Measurements from ENCODE around the gene WDR87. TPM values are rescaled to one million over a fixed set of nuclear protein-coding genes. Genes with fewer than 3 reads are reported as not detected.

Gene WDR87
- total and polyA plus RNA-seq, 2 donors (not counting 3 experiments of a cell fraction or from before 2014, with no cell fraction given), result not detected

DNA sequence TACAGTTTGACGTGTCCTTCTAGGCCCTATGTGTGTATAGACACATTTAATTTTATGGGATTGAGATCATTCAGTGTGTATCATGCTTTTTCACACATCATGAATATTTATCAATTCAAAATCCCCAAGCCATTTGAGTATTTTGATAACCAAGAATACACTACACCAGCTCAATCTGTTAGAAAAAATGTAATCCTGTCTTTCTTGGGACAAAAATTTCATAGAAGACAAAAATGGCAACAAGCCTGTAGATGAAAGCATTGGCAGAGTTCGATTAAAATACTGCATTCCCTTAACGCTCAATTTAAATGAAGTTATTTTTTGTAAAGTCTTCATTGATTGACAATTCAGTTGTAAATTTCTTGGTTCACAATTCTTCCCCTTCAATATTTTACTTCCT lies 41.9 kb downstream of the WDR87 start:
- no peak for TF ChIP-seq JUN (IDR thresholded peaks at IDR 0.05; ENCODE audit: borderline replicate concordance, insufficient read depth, insufficient read length, low read depth)
- TF ChIP-seq, protein P1, sequence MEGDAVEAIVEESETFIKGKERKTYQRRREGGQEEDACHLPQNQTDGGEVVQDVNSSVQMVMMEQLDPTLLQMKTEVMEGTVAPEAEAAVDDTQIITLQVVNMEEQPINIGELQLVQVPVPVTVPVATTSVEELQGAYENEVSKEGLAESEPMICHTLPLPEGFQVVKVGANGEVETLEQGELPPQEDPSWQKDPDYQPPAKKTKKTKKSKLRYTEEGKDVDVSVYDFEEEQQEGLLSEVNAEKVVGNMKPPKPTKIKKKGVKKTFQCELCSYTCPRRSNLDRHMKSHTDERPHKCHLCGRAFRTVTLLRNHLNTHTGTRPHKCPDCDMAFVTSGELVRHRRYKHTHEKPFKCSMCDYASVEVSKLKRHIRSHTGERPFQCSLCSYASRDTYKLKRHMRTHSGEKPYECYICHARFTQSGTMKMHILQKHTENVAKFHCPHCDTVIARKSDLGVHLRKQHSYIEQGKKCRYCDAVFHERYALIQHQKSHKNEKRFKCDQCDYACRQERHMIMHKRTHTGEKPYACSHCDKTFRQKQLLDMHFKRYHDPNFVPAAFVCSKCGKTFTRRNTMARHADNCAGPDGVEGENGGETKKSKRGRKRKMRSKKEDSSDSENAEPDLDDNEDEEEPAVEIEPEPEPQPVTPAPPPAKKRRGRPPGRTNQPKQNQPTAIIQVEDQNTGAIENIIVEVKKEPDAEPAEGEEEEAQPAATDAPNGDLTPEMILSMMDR (IDR thresholded peaks at IDR 0.05; ENCODE audit: extremely low read depth in 1 of 2, insufficient read depth in 1 of 2, low read depth in 1 of 2, low read length in 2 of 2), result no peak
- no peak for TF ChIP-seq FOS (IDR thresholded peaks at IDR 0.05; ENCODE audit: borderline replicate concordance, insufficient read depth, low read length)
- ChIA-PET POLR2A (no interaction called here), CTCF (no interaction called here)
- H3K79me2 ChIP-seq (ENCODE audit: control insufficient read depth, insufficient read depth, low read length), result no peaks in the 10 kb centered on the region
- no peak overlapping the region for H3K4me2 ChIP-seq (ENCODE audit: insufficient read depth, low read length)
- BruUV-seq (replicated peaks), result no TSS peak
- no peak overlapping the region for H2AFZ ChIP-seq (ENCODE audit: low read depth, low read length)
- intact Hi-C loops (cut with micrococcal nuclease) (no loop called here), dilution Hi-C loops (cut with MboI; ENCODE audit: extremely low pct_ligation_motif_present, low sequenced_read_pairs) (no loop called here)
- H3K4me3 ChIP-seq (replicated peaks in 1 of 3; ENCODE audit: insufficient read depth in 1 of 3, low read depth in 1 of 3, low read length in 3 of 3), result no peak overlapping the region
- H3K9ac ChIP-seq (replicated peaks; ENCODE audit: extremely low read depth, insufficient read depth, low read length), result no peak overlapping the region
- no peaks in the 10 kb centered on the region for H3K4me1 ChIP-seq (ENCODE audit: control insufficient read depth, extremely low read depth, insufficient read depth, low read length)
- DNase-seq (ENCODE audit: low read depth, low spot score) (no peak), FAIRE-seq (no peak)
- H4K20me1 ChIP-seq (replicated peaks; ENCODE audit: control insufficient read depth, extremely low read depth, insufficient read depth, low read length), result no peaks in the 10 kb centered on the region
- no peaks in the 10 kb centered on the region for H3K36me3 ChIP-seq (ENCODE audit: control insufficient read depth in 2 of 2, extremely low read depth in 1 of 2, insufficient read depth in 2 of 2, low read length in 2 of 2)
- no peaks in the 10 kb centered on the region for H3K9me3 ChIP-seq (replicated peaks; ENCODE audit: control insufficient read depth, insufficient read depth, low read length)
- H3K9me1 ChIP-seq (replicated peaks; ENCODE audit: control insufficient read depth, extremely low read depth, insufficient read depth, low read length), result no peaks in the 10 kb centered on the region
- H3K27me3 ChIP-seq (ENCODE audit: control insufficient read depth in 2 of 2, insufficient read depth in 2 of 2, low read length in 2 of 2), result no peaks in the 10 kb centered on the region
- H3K27ac ChIP-seq (ENCODE audit: insufficient read depth, low read depth, low read length), result no peak overlapping the region

DNA sequence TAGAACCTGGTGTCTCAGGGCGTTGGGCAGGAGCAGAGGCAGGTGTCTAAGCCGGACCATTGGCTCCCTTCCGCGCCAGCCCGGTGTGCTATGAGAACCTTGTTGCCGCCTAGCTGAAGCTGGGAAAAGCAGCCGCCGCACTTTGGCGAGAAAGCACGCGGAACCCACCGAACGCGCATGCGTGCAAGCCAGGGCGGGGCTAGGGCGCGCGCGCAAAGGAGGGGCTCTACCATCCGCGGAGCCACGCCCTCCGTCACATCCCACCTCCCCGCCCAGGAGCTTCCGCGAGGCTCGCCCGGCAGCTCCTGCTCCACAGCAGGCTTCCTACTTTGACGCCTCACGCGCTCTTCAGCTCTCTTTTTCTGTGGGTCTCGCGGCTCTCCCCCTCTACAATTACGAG lies 51.3 kb downstream of the WDR87 start:
- Histone ChIP-seq H3K9ac (replicated peaks; ENCODE audit: extremely low read depth, insufficient read depth, low read length) (no peak overlapping the region), H3K79me2 (ENCODE audit: control insufficient read depth, insufficient read depth, low read length) (no peaks in the 10 kb centered on the region), H3K36me3 (ENCODE audit: control insufficient read depth in 2 of 2, extremely low read depth in 1 of 2, insufficient read depth in 2 of 2, low read length in 2 of 2) (no peaks in the 10 kb centered on the region), H3K4me3 (replicated peaks in 1 of 3; ENCODE audit: insufficient read depth in 1 of 3, low read depth in 1 of 3, low read length in 3 of 3) (no peak overlapping the region), H3K9me1 (replicated peaks; ENCODE audit: control insufficient read depth, extremely low read depth, insufficient read depth, low read length) (no peaks in the 10 kb centered on the region), H3K4me2 (ENCODE audit: insufficient read depth, low read length) (no peak overlapping the region), H3K4me1 (ENCODE audit: control insufficient read depth, extremely low read depth, insufficient read depth, low read length) (no peaks in the 10 kb centered on the region), H3K9me3 (replicated peaks; ENCODE audit: control insufficient read depth, insufficient read depth, low read length) (no peaks in the 10 kb centered on the region), H3K27ac (ENCODE audit: insufficient read depth, low read depth, low read length) (no peak overlapping the region), H3K27me3 (ENCODE audit: control insufficient read depth in 2 of 2, insufficient read depth in 2 of 2, low read length in 2 of 2) (no peaks in the 10 kb centered on the region), H2AFZ (ENCODE audit: low read depth, low read length) (peak overlapping the region; percentile 9), H4K20me1 (replicated peaks; ENCODE audit: control insufficient read depth, extremely low read depth, insufficient read depth, low read length) (no peaks in the 10 kb centered on the region)
- DNase-seq (ENCODE audit: low read depth, low spot score) (peak; percentile 29), FAIRE-seq (no peak)
- ChIA-PET CTCF (no interaction called here), POLR2A (no interaction called here)
- dilution Hi-C loops (cut with MboI; ENCODE audit: extremely low pct_ligation_motif_present, low sequenced_read_pairs) (no loop called here), intact Hi-C loops (cut with micrococcal nuclease) (no loop called here)
- no TSS peak for BruUV-seq (replicated peaks)
- TF ChIP-seq GATA2 (IDR thresholded peaks at IDR 0.05; ENCODE audit: insufficient read depth, insufficient read length, low read depth, low read length) (no peak), EZH2 (IDR thresholded peaks at IDR 0.05; ENCODE audit: borderline replicate concordance, low read depth, low read length, severe bottlenecking) (no peak), FOS (IDR thresholded peaks at IDR 0.05; ENCODE audit: borderline replicate concordance, insufficient read depth, low read length) (no peak), POLR2AphosphoS5 (IDR thresholded peaks at IDR 0.05; ENCODE audit: insufficient read depth, low read depth, low read length) (no peak), MYC (IDR thresholded peaks at IDR 0.05; ENCODE audit: low read depth, low read length) (no peak), POLR2A (IDR thresholded peaks at IDR 0.05; ENCODE audit: low read depth, low read length) (no peak), JUN (IDR thresholded peaks at IDR 0.05; ENCODE audit: borderline replicate concordance, insufficient read depth, insufficient read length, low read depth) (no peak)
- TF ChIP-seq, protein P1 (IDR thresholded peaks at IDR 0.05; ENCODE audit: extremely low read depth in 1 of 2, insufficient read depth in 1 of 2, low read depth in 1 of 2, low read length in 2 of 2), result no peak
- TF ChIP-seq, protein P2, sequence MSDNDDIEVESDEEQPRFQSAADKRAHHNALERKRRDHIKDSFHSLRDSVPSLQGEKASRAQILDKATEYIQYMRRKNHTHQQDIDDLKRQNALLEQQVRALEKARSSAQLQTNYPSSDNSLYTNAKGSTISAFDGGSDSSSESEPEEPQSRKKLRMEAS (IDR thresholded peaks at IDR 0.05; ENCODE audit: insufficient read depth, insufficient read length), result no peak

Data from endothelial cell of umbilical vein (primary cell).